Esophagus squamous epithelium (tissue), 4 donors: Measurements from ENCODE around the gene NLGN1.

Source experiments
- POLR2A ChIP-seq, 4 donors: fragments of 450-650 bp; IDR thresholded peaks; one replicate each; pipeline ENCODE4 v1.6.1; 2017; ENCODE audit warnings: antibody characterized with exemption in 4 of 4, mild to moderate bottlenecking in 4 of 4, moderate library complexity in 3 of 4
- TF ChIP-seq, protein P1 (sequence below), 6 experiments: fragments of 450-650 bp in 4 of 6; fragments of 200-600 bp in 2 of 6; sonication (generic) in 2 of 6; IDR thresholded peaks; one replicate each; pipeline ENCODE4 v1.5.1; 2016 to 2019; ENCODE audit warnings: antibody characterized with exemption in 6 of 6, mild to moderate bottlenecking in 4 of 6, moderate library complexity in 4 of 6

DNA sequence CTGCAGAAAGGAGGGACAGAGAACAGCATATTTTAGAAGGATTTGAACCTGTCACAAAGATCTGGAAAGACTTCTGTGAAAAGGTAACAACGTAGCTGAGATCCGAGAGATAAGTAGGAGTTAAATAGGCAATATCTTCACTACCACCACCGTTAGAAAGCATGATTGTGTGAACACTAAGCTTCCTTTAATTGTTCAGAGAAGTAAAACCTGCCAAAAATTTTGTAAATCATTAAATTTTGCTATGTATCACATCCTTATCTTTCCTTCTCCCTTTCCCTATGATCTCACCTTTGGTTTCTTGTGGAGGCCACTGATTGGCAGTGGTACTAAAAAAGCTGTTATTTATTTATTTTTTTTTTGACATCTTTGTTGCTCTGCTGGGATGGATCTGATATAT lies 346.9 kb downstream of the NLGN1 start:
- TF ChIP-seq, protein P1, sequence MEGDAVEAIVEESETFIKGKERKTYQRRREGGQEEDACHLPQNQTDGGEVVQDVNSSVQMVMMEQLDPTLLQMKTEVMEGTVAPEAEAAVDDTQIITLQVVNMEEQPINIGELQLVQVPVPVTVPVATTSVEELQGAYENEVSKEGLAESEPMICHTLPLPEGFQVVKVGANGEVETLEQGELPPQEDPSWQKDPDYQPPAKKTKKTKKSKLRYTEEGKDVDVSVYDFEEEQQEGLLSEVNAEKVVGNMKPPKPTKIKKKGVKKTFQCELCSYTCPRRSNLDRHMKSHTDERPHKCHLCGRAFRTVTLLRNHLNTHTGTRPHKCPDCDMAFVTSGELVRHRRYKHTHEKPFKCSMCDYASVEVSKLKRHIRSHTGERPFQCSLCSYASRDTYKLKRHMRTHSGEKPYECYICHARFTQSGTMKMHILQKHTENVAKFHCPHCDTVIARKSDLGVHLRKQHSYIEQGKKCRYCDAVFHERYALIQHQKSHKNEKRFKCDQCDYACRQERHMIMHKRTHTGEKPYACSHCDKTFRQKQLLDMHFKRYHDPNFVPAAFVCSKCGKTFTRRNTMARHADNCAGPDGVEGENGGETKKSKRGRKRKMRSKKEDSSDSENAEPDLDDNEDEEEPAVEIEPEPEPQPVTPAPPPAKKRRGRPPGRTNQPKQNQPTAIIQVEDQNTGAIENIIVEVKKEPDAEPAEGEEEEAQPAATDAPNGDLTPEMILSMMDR (IDR thresholded peaks at IDR 0.05) = no peak
- TF ChIP-seq POLR2A (IDR thresholded peaks at IDR 0.05) = no peak
